Activated CD4-positive, alpha-beta T cell treated with anti-CD3 and anti-CD28 coated beads for 36 hours (primary cell): ENCODE data around the gene CENPW. TPM values are rescaled to one million over a fixed set of nuclear protein-coding genes. Genes with fewer than 3 reads are reported as not detected.

Experiments
- ATAC-seq: fragments of 200-7000 bp; cut with Tn5 transposase; one replicate; pipeline ENCODE4 v1.10.0; 2021; ENCODE audit warnings: mild to moderate bottlenecking, moderate library complexity
- CTCF ChIA-PET: fragments of 350-600 bp; sonication (Branson Sonifier 250); formaldehyde crosslinking; loops from one replicate; lab custom pipeline; 2021; ENCODE audit warnings: antibody characterized with exemption; lab: Charles Lee
- POLR2A ChIA-PET: fragments of 350-600 bp; sonication (Branson Sonifier 250); formaldehyde crosslinking; loops from one replicate; lab custom pipeline; 2021; ENCODE audit warnings: antibody characterized with exemption, inconsistent platforms; lab: Charles Lee
- DNase-seq: peaks from one replicate; pipeline ENCODE4 v3.0.0-alpha.2; 2020
- H3K27ac Mint-ChIP-seq: one replicate; pipeline ENCODE4 v1.8.0; 2021; ENCODE audit warnings: mixed read lengths
- H3K27me3 Mint-ChIP-seq: one replicate; pipeline ENCODE4 v1.8.0; 2021; ENCODE audit warnings: mixed read lengths
- H3K36me3 Mint-ChIP-seq: one replicate; pipeline ENCODE4 v1.8.0; 2021; ENCODE audit warnings: low read depth, mixed read lengths
- H3K4me1 Mint-ChIP-seq: one replicate; pipeline ENCODE4 v1.8.0; 2021; ENCODE audit warnings: mixed read lengths
- H3K4me3 Mint-ChIP-seq: one replicate; pipeline ENCODE4 v1.8.0; 2021; ENCODE audit warnings: mild to moderate bottlenecking, moderate library complexity, mixed read lengths
- H3K9me3 Mint-ChIP-seq: one replicate; pipeline ENCODE4 v1.8.0; 2021; ENCODE audit warnings: low read depth, mixed read lengths
- intact Hi-C, 2 experiments: fragments of 100-400 bp; cut with DNase I in 1 of 2; cut with micrococcal nuclease in 1 of 2; formaldehyde crosslinking; loops; one replicate each; pipeline versions ENCODE4 v1.14.2 to v1.15.1; 2022 to 2024; cut with DNase I, micrococcal nuclease
- total RNA-seq, 2 experiments: library from RNA; stranded (reverse); gene quantifications; one replicate each; pipeline ENCODE4 v1.2.3, GENCODE V29; 2021

Gene CENPW
- 10 to 100 TPM; 44.1 to 63.6 TPM for total RNA-seq

DNA sequence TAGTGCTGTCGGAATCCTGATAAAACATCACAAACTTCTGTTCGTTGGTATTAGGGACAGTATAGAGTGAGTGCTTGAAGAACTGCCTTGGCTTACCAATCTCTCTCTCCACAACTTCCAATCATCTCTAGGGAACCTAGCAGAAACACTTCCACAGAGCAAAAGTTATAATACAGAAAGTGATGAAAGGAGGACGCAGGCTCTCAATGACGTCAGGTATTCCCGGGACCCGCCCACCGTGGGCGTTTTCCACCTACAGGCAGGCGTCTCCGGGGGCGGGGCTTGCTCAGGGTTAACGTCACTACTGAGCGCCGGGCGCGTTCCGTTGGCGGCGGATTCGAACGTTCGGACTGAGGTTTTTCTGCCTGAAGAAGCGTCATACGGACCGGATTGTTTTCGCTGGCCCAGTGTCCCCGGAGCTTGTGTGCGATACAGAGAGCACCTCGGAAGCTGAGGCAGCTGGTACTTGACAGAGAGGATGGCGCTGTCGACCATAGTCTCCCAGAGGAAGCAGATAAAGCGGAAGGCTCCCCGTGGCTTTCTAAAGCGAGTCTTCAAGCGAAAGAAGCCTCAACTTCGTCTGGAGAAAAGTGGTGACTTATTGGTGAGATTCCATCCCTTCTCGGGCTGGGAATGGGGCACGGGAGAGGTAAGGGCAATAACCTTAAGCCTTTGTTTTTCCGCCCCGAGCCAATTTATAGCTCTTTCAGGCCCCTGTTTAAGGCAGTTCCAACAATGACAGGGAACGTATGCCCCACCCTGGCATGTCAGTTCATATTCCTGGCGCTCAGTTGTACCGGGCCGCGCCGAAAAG lies at the start of gene CENPW:
CENPW (plus strand) TSS at position 320 of the 814 bp plus-strand sequence; CDS start at position 479, 159 bp downstream.
- Mint-ChIP-seq H3K27me3 (no peaks in the 10 kb centered on the region), H3K27ac (no peak within 1 kb of the TSS), H3K36me3 (no peaks in the 10 kb centered on the region), H3K4me3 (no peak within 1 kb of the TSS), H3K9me3 (no peaks in the 10 kb centered on the region), H3K4me1 (peaks cover 13% of the 10 kb centered on the region)
- POLR2A ChIA-PET = interaction anchor here (1.3 kb wide), 1 partner anchor 353 kb away, joined by 4 read pairs; the partner anchor contains the start of gene TRMT11
- DNase-seq (peak; percentile 97), ATAC-seq (peak; percentile 92)
- intact Hi-C loops = loop anchor here (1.0 to 10.0 kb wide), 7 partner anchors 158 to 1035 kb away; partner anchors contain the start of genes HDDC2 (in 1 of the 2), HINT3 (in 1 of the 2), RNF146 (in 1 of the 2) and TRMT11 (in 1 of the 2)
- CTCF ChIA-PET = no interaction called here

DNA sequence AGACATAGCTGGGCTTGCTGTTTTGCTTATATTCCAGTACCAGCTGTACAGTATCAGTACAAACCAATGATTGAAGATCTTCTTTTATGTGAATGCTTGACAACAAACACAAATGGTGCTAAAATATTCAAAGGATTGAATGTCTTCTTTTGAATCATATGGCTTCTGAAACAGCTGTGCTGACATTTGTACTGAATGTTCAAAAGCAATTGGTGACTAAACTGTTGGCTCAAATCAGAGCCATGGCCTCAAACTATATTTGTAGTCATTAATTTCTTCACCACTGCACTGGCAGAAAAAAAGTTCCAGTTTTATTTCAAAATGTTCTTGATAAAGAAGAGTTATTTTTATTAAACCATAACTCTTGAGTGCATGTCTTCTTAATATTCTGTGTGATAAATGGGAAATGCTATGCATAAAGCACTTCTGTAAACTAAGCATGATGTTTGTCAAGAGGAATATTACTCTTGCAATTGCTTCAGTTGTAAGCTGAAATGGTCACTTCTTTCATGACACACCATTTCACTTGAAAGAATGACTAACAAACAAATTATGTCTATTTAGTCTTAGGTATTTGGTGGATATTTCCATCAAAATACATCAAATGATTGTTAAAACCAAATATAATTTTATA lies 45.9 kb upstream of the CENPW start:
- ATAC-seq (no peak), DNase-seq (no peak)
- intact Hi-C loops = no loop called here
- ChIA-PET CTCF (no interaction called here), POLR2A (no interaction called here)
- Mint-ChIP-seq H3K4me1 (no peaks in the 10 kb centered on the region), H3K9me3 (no peaks in the 10 kb centered on the region), H3K4me3 (no peak overlapping the region), H3K36me3 (no peaks in the 10 kb centered on the region), H3K27me3 (no peaks in the 10 kb centered on the region), H3K27ac (no peak overlapping the region)

DNA sequence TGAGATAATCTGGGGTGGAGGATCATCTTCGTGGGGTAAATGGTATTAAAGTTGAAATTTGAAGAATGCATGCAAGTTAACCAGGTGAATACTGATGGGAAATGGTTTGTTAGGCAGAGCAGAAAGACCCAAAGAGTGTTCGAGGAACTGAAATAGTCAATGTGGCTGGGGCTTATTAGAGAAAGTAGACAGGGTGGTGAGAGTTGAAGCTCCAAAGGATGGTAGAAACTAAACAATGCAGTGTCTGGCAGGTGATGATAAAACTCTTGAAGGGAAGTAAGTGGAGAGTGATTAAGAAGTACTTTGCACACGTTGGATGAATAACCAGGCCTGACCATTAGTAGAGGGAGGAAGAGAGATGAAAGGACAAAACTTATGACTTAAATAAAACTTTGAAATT lies 39.8 kb upstream of the CENPW start:
- DNase-seq = no peak
- peaks cover 2% of the 10 kb centered on the region for H3K27me3 Mint-ChIP-seq
- H3K9me3 Mint-ChIP-seq = no peaks in the 10 kb centered on the region
- no peaks in the 10 kb centered on the region for H3K36me3 Mint-ChIP-seq
- no peak for ATAC-seq
- peaks cover 7% of the 10 kb centered on the region for H3K4me1 Mint-ChIP-seq
- POLR2A ChIA-PET = no interaction called here
- H3K27ac Mint-ChIP-seq = no peak overlapping the region
- H3K4me3 Mint-ChIP-seq = no peak overlapping the region
- CTCF ChIA-PET = no interaction called here
- intact Hi-C loops = no loop called here

DNA sequence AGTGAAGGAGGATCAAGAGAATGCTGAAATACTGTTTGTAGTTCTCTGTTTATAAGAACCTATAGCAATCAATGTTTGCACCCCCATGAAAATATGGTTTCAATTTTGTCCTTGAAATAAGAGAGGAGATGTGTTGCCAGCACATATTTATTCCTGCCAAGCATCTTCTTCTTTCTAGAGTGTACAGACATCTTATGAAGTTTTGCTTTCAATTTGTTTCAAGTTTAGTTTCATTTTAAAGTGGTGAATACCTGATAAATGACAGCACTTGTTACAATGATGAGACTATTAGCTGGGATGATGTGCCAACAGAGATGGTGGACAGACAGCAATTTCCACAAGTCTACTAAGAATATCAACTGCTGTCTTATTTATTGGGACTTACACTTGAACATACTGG lies 39.2 kb upstream of the CENPW start:
- ChIA-PET CTCF (no interaction called here), POLR2A (no interaction called here)
- intact Hi-C loops = no loop called here
- peaks cover 2% of the 10 kb centered on the region for H3K27me3 Mint-ChIP-seq
- H3K36me3 Mint-ChIP-seq = no peaks in the 10 kb centered on the region
- no peaks in the 10 kb centered on the region for H3K9me3 Mint-ChIP-seq
- no peak overlapping the region for H3K4me3 Mint-ChIP-seq
- no peak overlapping the region for H3K27ac Mint-ChIP-seq
- peaks cover 7% of the 10 kb centered on the region for H3K4me1 Mint-ChIP-seq
- no peak for ATAC-seq
- no peak for DNase-seq

DNA sequence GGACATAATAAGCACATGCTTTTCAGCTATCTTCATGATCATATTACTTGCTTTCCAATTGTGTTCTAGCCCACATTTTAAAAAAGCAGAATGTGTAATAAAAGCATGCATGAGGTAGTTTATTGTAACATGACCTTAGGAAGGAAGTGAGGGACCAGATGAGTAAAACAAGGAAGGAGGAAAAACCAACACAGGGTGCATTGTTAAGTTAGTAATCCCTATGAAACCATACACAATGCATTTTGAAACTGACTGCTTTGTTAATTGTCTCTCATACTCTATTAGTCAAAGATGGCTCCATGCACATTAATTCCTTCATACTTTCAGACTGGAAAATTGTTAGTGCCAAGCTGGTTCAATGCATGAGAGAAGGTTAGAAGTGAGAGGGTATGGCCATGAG lies 37.7 kb upstream of the CENPW start:
- intact Hi-C loops = no loop called here
- ATAC-seq (peak; percentile 23), DNase-seq (no peak)
- H3K27me3 Mint-ChIP-seq = peaks cover 2% of the 10 kb centered on the region
- H3K4me3 Mint-ChIP-seq = no peak overlapping the region
- CTCF ChIA-PET = no interaction called here
- H3K27ac Mint-ChIP-seq = no peak overlapping the region
- POLR2A ChIA-PET = no interaction called here
- peaks cover 7% of the 10 kb centered on the region for H3K4me1 Mint-ChIP-seq
- H3K9me3 Mint-ChIP-seq = no peaks in the 10 kb centered on the region
- no peaks in the 10 kb centered on the region for H3K36me3 Mint-ChIP-seq

DNA sequence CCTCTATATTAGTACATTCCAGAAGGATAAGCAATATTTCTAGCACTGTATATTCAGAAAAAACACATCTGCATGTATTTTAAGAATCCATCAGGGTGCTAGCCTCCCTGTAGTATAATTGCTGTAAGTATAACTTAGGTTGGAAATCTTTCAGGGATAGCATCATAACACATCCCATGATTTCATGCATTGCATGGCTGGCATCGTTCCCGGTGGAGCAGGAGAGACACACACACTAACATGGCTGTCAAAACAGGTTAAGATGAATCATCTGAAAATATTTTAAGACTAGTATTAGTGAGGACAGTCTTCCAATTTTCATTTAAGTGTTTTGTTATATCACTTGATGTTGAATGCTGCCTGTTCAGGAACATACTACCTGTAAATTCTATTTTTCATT lies 32.1 kb upstream of the CENPW start:
- CTCF ChIA-PET = no interaction called here
- no peak overlapping the region for H3K27ac Mint-ChIP-seq
- H3K9me3 Mint-ChIP-seq = no peaks in the 10 kb centered on the region
- H3K4me3 Mint-ChIP-seq = no peak overlapping the region
- no peaks in the 10 kb centered on the region for H3K27me3 Mint-ChIP-seq
- intact Hi-C loops = no loop called here
- H3K4me1 Mint-ChIP-seq = no peaks in the 10 kb centered on the region
- H3K36me3 Mint-ChIP-seq = no peaks in the 10 kb centered on the region
- POLR2A ChIA-PET = no interaction called here
- DNase-seq (no peak), ATAC-seq (no peak)

DNA sequence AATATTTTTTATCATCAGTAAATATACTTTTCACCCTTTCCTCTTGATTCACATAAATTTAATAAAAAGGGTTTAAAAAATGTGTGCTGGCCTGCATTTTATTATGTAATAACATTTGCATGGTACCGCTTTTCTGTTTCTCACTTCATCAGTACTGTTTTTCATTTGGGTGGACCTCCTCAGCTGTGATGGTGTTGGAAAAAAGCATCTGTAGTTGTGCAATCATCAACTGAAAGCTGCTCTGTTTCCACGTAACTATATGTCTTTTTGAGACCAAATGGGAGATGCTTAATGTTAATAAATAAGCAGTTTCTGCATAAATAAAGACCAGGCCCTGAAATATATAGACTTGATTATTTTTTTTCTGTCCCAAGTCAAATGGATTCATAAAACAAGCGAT lies 31.6 kb upstream of the CENPW start:
- Mint-ChIP-seq H3K27ac (no peak overlapping the region), H3K9me3 (no peaks in the 10 kb centered on the region), H3K4me1 (no peaks in the 10 kb centered on the region), H3K36me3 (no peaks in the 10 kb centered on the region), H3K4me3 (no peak overlapping the region), H3K27me3 (no peaks in the 10 kb centered on the region)
- intact Hi-C loops = no loop called here
- ATAC-seq (no peak), DNase-seq (no peak)
- POLR2A ChIA-PET = no interaction called here
- CTCF ChIA-PET = no interaction called here

DNA sequence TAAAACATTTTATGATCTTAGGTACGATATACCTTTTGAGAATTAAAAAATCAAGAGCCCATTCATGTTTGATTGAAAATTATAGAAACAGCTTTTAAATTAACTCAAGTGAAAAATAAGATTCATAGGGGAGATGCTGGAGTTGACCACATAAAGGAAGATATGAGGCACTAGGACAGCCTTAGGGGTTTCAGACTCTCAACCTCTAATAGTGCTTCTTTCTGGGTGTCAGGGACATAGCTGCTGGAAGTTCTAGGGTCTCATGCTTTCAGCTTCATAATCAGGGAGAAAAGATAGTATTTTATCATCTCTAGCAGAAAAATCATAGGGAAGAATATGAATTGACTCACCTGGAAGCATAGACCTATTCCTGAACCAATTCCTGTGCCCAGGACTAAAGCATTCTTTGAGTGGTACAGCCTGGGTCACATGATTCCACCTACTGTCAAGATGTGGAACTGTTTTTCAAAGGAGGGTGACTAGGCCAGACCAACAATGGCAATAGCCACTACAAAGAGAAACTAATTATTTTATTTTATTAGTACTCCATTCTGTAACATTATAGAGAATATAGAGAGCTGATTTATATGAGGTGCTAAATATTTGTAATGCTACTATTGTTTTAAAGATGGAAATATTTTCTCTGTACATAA lies 27.8 kb upstream of the CENPW start:
- no peak for ATAC-seq
- intact Hi-C loops = no loop called here
- no peak overlapping the region for H3K27ac Mint-ChIP-seq

DNA sequence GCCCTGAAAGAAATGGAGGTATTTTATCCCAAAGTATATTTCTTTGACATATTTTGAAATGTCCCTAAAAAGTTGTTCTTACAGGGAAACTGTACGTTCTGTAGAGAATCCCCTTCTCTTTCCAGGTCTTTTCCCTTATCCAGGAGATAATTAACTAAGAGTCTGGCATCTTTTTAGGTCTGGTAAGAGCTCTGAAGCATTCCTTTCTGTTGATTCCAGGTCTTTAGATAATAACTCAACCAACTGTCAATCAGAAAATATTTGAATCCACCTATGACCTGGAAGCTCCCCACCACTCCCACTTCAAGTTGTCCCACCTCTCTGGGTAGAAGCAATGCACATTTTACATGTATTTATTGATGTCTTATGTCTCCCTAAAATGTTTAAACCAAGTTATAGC lies 26.0 kb upstream of the CENPW start:
- CTCF ChIA-PET = no interaction called here
- intact Hi-C loops = no loop called here
- no peak for ATAC-seq
- POLR2A ChIA-PET = no interaction called here
- H3K27me3 Mint-ChIP-seq = no peaks in the 10 kb centered on the region
- no peaks in the 10 kb centered on the region for H3K9me3 Mint-ChIP-seq
- no peak overlapping the region for H3K27ac Mint-ChIP-seq
- DNase-seq = no peak
- H3K36me3 Mint-ChIP-seq = no peaks in the 10 kb centered on the region
- H3K4me1 Mint-ChIP-seq = no peaks in the 10 kb centered on the region
- H3K4me3 Mint-ChIP-seq = no peak overlapping the region

More for the DNA sequence above, 27.8 kb upstream of the CENPW start:
- H3K36me3 Mint-ChIP-seq = no peaks in the 10 kb centered on the region
- no peaks in the 10 kb centered on the region for H3K4me1 Mint-ChIP-seq
- no peak for DNase-seq
- ChIA-PET CTCF (no interaction called here), POLR2A (no interaction called here)
- H3K4me3 Mint-ChIP-seq = no peak overlapping the region
- H3K9me3 Mint-ChIP-seq = no peaks in the 10 kb centered on the region
- no peaks in the 10 kb centered on the region for H3K27me3 Mint-ChIP-seq

DNA sequence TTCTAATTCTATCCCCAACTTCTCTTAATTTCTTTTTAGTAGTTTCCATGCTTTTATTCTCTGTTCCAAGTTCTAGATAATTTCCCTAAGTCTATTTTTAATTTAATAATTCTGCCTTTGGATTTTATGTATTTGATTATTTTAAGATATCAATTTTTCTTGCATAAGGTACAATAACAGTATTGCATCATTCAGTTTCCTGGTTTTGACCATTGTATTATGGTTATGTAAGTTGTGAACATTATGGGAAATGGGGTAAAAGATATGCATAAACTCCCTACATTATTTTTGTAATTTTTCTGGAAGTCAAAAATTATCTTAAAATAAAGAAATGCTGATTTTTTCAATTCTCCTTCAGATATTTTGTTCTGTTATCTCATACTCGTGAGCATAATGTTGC lies 21.1 kb upstream of the CENPW start:
- Mint-ChIP-seq H3K4me1 (no peaks in the 10 kb centered on the region), H3K9me3 (no peaks in the 10 kb centered on the region), H3K4me3 (no peak overlapping the region), H3K36me3 (no peaks in the 10 kb centered on the region), H3K27ac (no peak overlapping the region), H3K27me3 (peaks cover 9% of the 10 kb centered on the region)
- CTCF ChIA-PET = no interaction called here
- POLR2A ChIA-PET = no interaction called here
- ATAC-seq (no peak), DNase-seq (no peak)
- intact Hi-C loops = no loop called here

DNA sequence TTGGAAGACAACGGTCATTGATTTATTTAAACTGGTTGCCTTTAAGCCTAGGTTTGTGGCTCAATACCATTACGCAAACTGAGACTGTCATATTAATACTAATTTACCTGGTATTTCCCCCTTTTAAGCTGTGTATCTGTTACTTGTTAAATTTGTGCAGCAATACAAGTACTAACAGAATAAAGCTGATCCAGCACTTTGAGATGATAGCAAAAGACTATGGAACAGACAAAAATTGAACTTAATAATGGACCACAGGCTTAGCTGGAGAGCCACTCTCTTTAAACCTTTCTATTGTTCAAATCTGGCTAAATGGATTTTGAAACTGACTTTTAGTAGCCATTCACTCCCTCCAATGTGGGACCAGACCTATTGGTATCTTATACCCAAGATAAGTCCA lies 6.2 kb upstream of the CENPW start:
- POLR2A ChIA-PET = no interaction called here
- intact Hi-C loops = no loop called here
- no peaks in the 10 kb centered on the region for H3K4me1 Mint-ChIP-seq
- no peak overlapping the region for H3K27ac Mint-ChIP-seq
- no peaks in the 10 kb centered on the region for H3K27me3 Mint-ChIP-seq
- DNase-seq (no peak), ATAC-seq (no peak)
- no peaks in the 10 kb centered on the region for H3K36me3 Mint-ChIP-seq
- no peaks in the 10 kb centered on the region for H3K9me3 Mint-ChIP-seq
- H3K4me3 Mint-ChIP-seq = no peak overlapping the region
- CTCF ChIA-PET = interaction anchor here (0.8 kb wide), 2 partner anchors 27 to 878 kb away, joined by 3 read pairs; no protein-coding TSS in a partner anchor
